PC-3 (cell line): ENCODE data around the gene MED7. TPM values are rescaled to one million over a fixed set of nuclear protein-coding genes. Genes with fewer than 3 reads are reported as not detected.

Source experiments
- ATAC-seq: fragments of 200-7000 bp; cut with Tn5 transposase; 2 replicates; pipeline ENCODE4 v1.9.1; 2020; ENCODE audit warnings: mild to moderate bottlenecking, moderate library complexity
- BruUV-seq: library from RNA; stranded (reverse); fragments of 400-500 nt; replicated peaks from 2 replicates; lab custom pipeline; 2021; lab: Mats Ljungman, UMichigan
- CTCF ChIA-PET: fragments of 300-600 bp; sonication (Branson Sonifier 250); formaldehyde crosslinking; loops from one replicate; lab custom pipeline; 2022; ENCODE audit warnings: antibody characterized with exemption; lab: Charles Lee
- POLR2A ChIA-PET: fragments of 300-600 bp; sonication (Branson Sonifier 250); formaldehyde crosslinking; loops from one replicate; lab custom pipeline; 2022; ENCODE audit warnings: antibody characterized with exemption; ENCODE audit not compliant: unreplicated experiment; lab: Charles Lee
- DNase-seq: peaks from one replicate; pipeline ENCODE4 v3.0.0-alpha.2; 2015
- H2AFZ ChIP-seq: fragments of 300-600 bp; sonication (generic); 2 replicates; pipeline ENCODE4 v1.6.0; 2016; ENCODE audit warnings: antibody characterized with exemption, low read length
- H3F3A ChIP-seq: fragments of 300-600 bp; sonication (generic); one replicate; pipeline ENCODE4 v1.6.0; 2017; ENCODE audit warnings: antibody characterized with exemption, low read length, control low read depth, mild to moderate bottlenecking; ENCODE audit not compliant: unreplicated experiment
- H3K27ac ChIP-seq: fragments of 300-600 bp; sonication (generic); 2 replicates; pipeline ENCODE4 v1.5.1; 2016; ENCODE audit warnings: mild to moderate bottlenecking, low read length
- H3K27me3 ChIP-seq: fragments of 300-600 bp; sonication (generic); 2 replicates; pipeline ENCODE4 v1.6.1; 2016; ENCODE audit warnings: low read length, mixed read lengths
- H3K36me3 ChIP-seq: fragments of 300-600 bp; sonication (generic); 2 replicates; pipeline ENCODE4 v1.6.1; 2016; ENCODE audit warnings: low read depth, mixed run types, low read length, mixed read lengths
- H3K4me1 ChIP-seq: fragments of 300-600 bp; sonication (generic); 2 replicates; pipeline ENCODE4 v1.5.1; 2016; ENCODE audit warnings: low read length; ENCODE audit not compliant: insufficient read depth
- H3K4me2 ChIP-seq: fragments of 300-600 bp; sonication (generic); 2 replicates; pipeline ENCODE4 v1.6.0; 2016; ENCODE audit warnings: low read length
- H3K4me3 ChIP-seq: fragments of 300-600 bp; sonication (generic); 2 replicates; pipeline ENCODE4 v1.5.1; 2016; ENCODE audit warnings: mild to moderate bottlenecking, low read length, mixed read lengths
- H3K79me2 ChIP-seq: fragments of 300-600 bp; sonication (generic); 2 replicates; pipeline ENCODE4 v1.6.1; 2017; ENCODE audit warnings: low read length, mixed read lengths
- H3K9ac ChIP-seq: fragments of 300-600 bp; sonication (generic); 2 replicates; pipeline ENCODE4 v1.6.0; 2016; ENCODE audit warnings: mild to moderate bottlenecking, low read length
- H3K9me2 ChIP-seq: fragments of 300-600 bp; sonication (generic); replicated peaks from 2 replicates; pipeline ENCODE4 v1.6.1; 2016; ENCODE audit warnings: mixed run types, low read length, mixed read lengths
- H3K9me3 ChIP-seq: fragments of 300-600 bp; sonication (generic); 2 replicates; pipeline ENCODE4 v1.6.1; 2016; ENCODE audit warnings: low read length, mixed read lengths
- H4K20me1 ChIP-seq: fragments of 300-600 bp; sonication (generic); 2 replicates; pipeline ENCODE4 v1.6.1; 2016; ENCODE audit warnings: low read length, mixed read lengths
- CTCF ChIP-seq: fragments of 300-600 bp; sonication (generic); conservative IDR thresholded peaks from 2 replicates; pipeline ENCODE4 v1.5.1; 2017; ENCODE audit warnings: antibody characterized with exemption, low read depth, mild to moderate bottlenecking, low read length
- EZH2 ChIP-seq: fragments of 300-600 bp; sonication (generic); IDR thresholded peaks from one replicate; pipeline ENCODE4 v1.6.1; 2017; ENCODE audit warnings: antibody characterized with exemption, mild to moderate bottlenecking, low read length; ENCODE audit not compliant: unreplicated experiment
- EZH2phosphoT487 ChIP-seq: fragments of 300-600 bp; sonication (generic); IDR thresholded peaks from 2 replicates; pipeline ENCODE4 v1.6.1; 2018; ENCODE audit warnings: mild to moderate bottlenecking, antibody characterized with exemption, low read length, borderline replicate concordance
- intact Hi-C: fragments of 100-400 bp; cut with micrococcal nuclease; formaldehyde crosslinking; loops from 2 replicates; pipeline ENCODE4 v1.9.0; 2023
- total RNA-seq: library from RNA; depleted of rRNA; stranded (reverse); fragments of >200 nt; gene quantifications from 2 replicates; pipeline ENCODE4 v1.2.3, GENCODE V29; 2014

The MED7 gene
- total RNA-seq, 1 experiment from 2014 or later: 14.8 TPM

DNA sequence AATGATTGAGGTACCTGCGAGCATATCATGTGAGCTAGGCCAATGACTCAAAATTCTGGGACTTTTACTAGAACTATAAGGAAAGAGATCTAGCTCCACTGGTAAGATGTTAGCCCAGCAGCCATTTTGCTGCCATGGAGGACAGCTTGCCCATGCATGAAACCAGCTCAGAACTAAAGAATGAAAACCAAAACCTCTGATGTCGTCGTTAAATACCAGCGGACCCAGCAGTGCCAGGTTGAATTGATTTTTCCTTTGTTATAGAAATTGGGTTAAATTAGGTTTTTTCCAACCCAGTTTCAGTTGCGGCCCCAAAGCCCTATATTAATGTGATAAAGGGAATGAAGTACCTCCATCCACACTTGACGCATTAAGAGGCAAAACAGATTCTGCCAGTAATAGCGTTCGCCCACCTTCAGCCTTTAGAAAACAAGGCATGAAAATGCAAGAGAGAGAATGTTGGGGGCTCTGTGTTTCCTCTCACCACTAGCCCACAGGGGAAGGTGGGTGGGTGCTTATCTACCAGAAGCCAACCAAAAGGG is 32.5 kb upstream of the MED7 start:
- no peaks in the 10 kb centered on the region for H3K9me2 ChIP-seq
- H3K4me3 ChIP-seq: no peak overlapping the region
- no peak for TF ChIP-seq CTCF
- TF ChIP-seq EZH2: no peak
- no peak for TF ChIP-seq EZH2phosphoT487
- POLR2A ChIA-PET: no interaction called here
- ATAC-seq (no peak), DNase-seq (no peak)
- CTCF ChIA-PET: no interaction called here
- intact Hi-C loops: no loop called here
- no peak overlapping the region for H3K9ac ChIP-seq
- peaks cover 61% of the 10 kb centered on the region for H3K27me3 ChIP-seq
- H2AFZ ChIP-seq: no peak overlapping the region
- no peaks in the 10 kb centered on the region for H3K9me3 ChIP-seq
- H3K4me1 ChIP-seq: no peaks in the 10 kb centered on the region
- H3F3A ChIP-seq: no peaks in the 10 kb centered on the region
- H3K27ac ChIP-seq: no peak overlapping the region
- no peaks in the 10 kb centered on the region for H3K36me3 ChIP-seq
- H3K4me2 ChIP-seq: no peak overlapping the region
- no peaks in the 10 kb centered on the region for H4K20me1 ChIP-seq
- no peaks in the 10 kb centered on the region for H3K79me2 ChIP-seq
- no TSS peak for BruUV-seq

DNA sequence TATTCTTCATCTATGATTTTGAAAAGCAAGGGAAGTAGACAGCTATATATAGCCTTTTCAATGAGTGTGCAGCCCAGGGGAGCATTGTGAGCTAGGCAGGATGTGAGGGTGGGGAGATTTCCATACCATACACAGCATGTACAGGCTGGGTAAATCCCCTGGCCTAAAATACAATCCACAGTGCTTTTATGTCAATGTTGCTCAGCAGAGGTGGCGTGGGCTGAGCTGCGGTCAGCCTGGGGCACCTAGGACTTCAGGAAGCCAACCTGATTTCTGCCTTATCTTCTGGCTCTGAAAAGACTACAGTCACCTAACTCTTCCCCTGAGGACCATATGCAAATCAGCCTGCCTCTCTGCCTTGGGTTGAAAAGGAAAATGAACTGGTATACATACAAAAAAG is 29.7 kb upstream of the MED7 start:
- no peak overlapping the region for H2AFZ ChIP-seq
- TF ChIP-seq EZH2phosphoT487 (no peak), EZH2 (no peak), CTCF (no peak)
- no peak overlapping the region for H3K27ac ChIP-seq
- DNase-seq (no peak), ATAC-seq (no peak)
- no TSS peak for BruUV-seq
- H3K27me3 ChIP-seq: peaks cover 55% of the 10 kb centered on the region
- H3K4me2 ChIP-seq: no peak overlapping the region
- no peaks in the 10 kb centered on the region for H3K4me1 ChIP-seq
- H3F3A ChIP-seq: no peaks in the 10 kb centered on the region
- H4K20me1 ChIP-seq: no peaks in the 10 kb centered on the region
- no peaks in the 10 kb centered on the region for H3K79me2 ChIP-seq
- intact Hi-C loops: no loop called here
- POLR2A ChIA-PET: no interaction called here
- H3K9me3 ChIP-seq: no peaks in the 10 kb centered on the region
- CTCF ChIA-PET: no interaction called here
- H3K9me2 ChIP-seq: no peaks in the 10 kb centered on the region
- no peaks in the 10 kb centered on the region for H3K36me3 ChIP-seq
- no peak overlapping the region for H3K9ac ChIP-seq
- H3K4me3 ChIP-seq: no peak overlapping the region

GRCh38 chr5:157168286-157168685 is 25.6 kb upstream of the MED7 start:
- no TSS peak for BruUV-seq
- H3F3A ChIP-seq: no peaks in the 10 kb centered on the region
- no peak for DNase-seq
- TF ChIP-seq CTCF: no peak
- no peak for TF ChIP-seq EZH2phosphoT487
- no peak for TF ChIP-seq EZH2
- no peaks in the 10 kb centered on the region for H3K4me1 ChIP-seq
- H3K79me2 ChIP-seq: no peaks in the 10 kb centered on the region
- H2AFZ ChIP-seq: no peak overlapping the region
- H4K20me1 ChIP-seq: no peaks in the 10 kb centered on the region
- POLR2A ChIA-PET: no interaction called here
- no peaks in the 10 kb centered on the region for H3K9me2 ChIP-seq
- no peak overlapping the region for H3K9ac ChIP-seq
- H3K36me3 ChIP-seq: no peaks in the 10 kb centered on the region
- no peak overlapping the region for H3K4me2 ChIP-seq
- CTCF ChIA-PET: no interaction called here
- no peak for ATAC-seq
- no peak overlapping the region for H3K27ac ChIP-seq
- no peak overlapping the region for H3K4me3 ChIP-seq
- intact Hi-C loops: no loop called here
- no peaks in the 10 kb centered on the region for H3K9me3 ChIP-seq
- H3K27me3 ChIP-seq: peaks cover 78% of the 10 kb centered on the region
